ENCODE data around the gene CRIM1.

DNA sequence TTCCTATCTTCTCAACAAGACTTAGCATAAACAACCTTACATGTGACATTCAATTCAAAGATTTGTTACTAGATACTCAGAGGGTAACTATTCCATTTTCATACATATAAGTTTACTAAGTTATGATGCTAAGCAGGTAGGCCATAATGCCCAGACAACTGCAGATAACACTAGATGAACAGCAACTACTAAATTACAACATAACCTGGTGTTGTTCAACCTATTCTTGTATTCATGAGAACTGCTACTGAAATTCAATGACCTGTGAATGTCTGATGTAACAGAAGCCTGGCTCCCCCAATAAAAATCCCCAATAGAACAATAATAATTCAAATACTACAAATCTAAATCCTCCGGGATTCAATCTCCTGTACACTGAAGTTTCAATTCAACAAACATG lies 217.6 kb downstream of the CRIM1 start:
- TF ChIP-seq POLR2A (IDR thresholded peaks at IDR 0.05; ENCODE audit: low read length), result no peak
- TF ChIP-seq GATA1 (IDR thresholded peaks at IDR 0.05; ENCODE audit: low read depth, low read length), result no peak

Data from erythroblast (primary cell).